HG03060 (cell line): ENCODE results near the gene POU5F1.
"Not testable (repeated sequence)": the region's sequence is repeated elsewhere in the genome, so short reads cannot be mapped to it uniquely, and the experiment has no call there.

ENCODE experiments used
- ATAC-seq: cut with Tn5 transposase; IDR thresholded peaks from one replicate; pipeline ENCODE4 v1.9.1; 2021; ENCODE audit warnings: low read depth, moderate number of reproducible peaks; ENCODE audit not compliant: unreplicated experiment

Gene POU5F1

DNA sequence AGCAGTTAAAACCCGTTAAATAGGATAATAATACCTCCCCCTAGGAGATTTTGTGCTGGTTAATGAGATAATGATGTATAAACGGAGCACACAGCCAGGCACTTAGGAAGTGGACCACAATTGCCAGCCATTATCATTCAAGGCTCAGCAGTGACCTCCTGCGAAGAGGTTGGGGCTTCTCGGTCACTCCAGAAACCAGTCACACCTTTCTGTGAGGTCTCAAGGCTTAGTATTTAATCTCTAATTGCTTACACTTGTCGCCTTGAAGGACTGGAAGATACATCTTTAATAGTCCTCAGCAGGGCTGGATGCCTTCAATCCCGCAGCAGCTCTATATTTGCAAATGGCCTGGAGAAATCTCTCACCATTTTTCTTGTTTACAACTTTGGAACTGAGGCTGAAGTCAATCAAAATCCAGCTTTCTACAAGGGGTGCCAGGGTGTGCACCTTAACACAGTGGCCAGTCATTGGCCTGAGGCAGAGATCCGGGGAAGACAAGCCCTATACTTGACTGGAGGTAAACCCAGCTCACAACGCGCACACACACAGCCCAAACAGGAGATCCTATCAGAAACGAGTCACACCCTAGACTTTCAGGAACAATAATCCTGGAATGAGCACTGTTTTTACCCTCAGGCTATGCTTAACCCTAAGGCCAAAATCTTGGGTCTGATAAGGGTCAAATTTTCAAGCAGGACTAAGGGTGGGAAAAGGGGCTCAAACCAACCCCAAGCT lies 1.2 kb downstream of the POU5F1 start:
- no peak for ATAC-seq

DNA sequence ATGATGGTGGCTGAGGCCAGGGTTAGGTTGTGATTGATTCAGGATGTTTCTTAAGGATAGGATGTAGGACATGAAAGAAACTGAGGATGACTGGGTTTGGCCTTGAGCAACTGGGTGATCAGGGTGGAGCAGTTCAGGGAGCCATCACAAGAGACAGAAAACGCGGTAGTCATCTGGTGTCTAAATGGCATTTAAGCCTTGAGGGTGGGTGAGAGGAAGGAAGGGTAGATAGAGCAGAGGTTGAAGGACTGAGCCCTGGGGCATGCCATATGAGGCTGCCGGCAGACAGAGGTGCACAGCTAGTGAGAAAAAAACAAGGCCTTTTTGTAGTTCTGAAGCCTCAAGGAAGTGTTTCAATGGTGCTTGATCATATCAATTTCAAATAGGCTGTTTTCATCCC lies 1.9 kb downstream of the POU5F1 start:
- ATAC-seq = no peak

DNA sequence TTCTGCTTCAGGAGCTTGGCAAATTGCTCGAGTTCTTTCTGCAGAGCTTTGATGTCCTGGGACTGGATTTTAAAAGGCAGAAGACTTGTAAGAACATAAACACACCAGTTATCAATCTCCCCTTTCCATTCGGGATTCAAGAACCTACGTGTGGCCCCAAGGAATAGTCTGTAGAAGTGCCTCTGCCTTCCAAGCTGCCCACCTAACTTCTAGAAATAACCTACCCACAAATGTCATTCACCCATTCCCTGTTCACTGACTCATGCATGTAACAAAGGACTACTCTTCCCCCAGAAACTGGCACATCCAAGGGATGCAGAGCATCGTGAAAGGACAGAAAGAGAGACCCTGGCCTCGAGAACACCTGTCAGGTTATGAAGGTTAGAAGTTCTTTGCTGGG lies 4.5 kb downstream of the POU5F1 start:
- no peak for ATAC-seq

DNA sequence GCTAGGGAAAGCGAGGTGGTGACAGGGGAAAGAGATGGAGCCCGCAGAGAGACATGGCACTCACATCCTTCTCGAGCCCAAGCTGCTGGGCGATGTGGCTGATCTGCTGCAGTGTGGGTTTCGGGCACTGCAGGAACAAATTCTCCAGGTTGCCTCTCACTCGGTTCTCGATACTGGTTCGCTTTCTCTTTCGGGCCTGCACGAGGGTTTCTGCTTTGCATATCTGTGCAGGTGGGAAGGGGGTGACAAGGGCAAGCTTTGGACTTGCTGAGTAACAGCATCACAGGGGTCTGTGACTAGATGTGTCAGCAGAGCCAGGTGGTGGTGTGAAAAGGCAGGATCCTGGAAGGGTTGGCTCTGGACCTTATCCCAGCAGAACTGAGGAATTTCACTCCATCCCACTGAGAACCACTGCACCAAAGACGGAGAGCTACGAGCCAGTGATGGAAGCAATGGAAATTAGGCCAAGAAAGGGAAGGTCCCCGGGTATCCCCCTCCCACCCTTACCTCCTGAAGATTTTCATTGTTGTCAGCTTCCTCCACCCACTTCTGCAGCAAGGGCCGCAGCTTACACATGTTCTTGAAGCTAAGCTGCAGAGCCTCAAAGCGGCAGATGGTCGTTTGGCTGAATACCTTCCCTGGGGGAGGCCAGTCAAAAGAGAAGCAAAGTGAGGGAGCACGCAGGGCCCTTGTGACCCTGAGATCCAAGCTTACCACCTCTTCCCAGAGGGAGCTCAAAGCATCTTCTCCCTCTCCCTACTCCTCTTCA lies 5.2 kb downstream of the POU5F1 start:
- peak; percentile 62 for ATAC-seq

DNA sequence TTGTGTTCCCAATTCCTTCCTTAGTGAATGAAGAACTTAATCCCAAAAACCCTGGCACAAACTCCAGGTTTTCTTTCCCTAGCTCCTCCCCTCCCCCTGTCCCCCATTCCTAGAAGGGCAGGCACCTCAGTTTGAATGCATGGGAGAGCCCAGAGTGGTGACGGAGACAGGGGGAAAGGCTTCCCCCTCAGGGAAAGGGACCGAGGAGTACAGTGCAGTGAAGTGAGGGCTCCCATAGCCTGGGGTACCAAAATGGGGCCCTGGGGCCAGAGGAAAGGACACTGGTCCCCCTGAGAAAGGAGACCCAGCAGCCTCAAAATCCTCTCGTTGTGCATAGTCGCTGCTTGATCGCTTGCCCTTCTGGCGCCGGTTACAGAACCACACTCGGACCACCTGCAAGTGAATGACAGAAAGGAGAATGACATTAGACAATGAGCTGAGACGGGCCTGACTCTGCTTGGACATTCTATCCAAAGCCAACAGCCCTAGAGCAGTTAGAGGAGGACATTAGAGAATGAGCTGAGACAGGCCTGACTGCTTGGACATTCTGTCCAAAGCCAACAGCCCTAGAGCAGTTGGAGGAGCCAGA lies 5.9 kb downstream of the POU5F1 start:
- not testable (repeated sequence) for ATAC-seq

DNA sequence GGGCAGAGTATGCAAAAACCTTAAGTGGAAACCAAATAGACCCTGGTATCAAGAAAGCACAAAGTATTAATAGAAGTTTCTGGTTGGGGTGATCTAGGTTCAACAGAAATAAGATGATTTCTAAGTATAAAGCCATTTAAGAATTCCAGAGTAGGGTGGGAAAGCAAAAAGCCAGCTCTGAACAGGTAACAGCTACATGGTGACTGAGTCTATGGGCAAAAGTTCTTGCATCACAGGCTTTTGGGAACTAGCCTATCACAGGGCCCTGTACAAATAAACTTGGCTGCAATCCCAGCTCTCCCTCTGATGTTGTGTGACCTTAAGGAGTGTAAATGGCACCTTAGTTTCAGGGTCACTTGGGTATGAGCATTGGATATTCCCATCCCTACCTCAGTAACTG lies 6.6 kb downstream of the POU5F1 start:
- ATAC-seq = no peak

DNA sequence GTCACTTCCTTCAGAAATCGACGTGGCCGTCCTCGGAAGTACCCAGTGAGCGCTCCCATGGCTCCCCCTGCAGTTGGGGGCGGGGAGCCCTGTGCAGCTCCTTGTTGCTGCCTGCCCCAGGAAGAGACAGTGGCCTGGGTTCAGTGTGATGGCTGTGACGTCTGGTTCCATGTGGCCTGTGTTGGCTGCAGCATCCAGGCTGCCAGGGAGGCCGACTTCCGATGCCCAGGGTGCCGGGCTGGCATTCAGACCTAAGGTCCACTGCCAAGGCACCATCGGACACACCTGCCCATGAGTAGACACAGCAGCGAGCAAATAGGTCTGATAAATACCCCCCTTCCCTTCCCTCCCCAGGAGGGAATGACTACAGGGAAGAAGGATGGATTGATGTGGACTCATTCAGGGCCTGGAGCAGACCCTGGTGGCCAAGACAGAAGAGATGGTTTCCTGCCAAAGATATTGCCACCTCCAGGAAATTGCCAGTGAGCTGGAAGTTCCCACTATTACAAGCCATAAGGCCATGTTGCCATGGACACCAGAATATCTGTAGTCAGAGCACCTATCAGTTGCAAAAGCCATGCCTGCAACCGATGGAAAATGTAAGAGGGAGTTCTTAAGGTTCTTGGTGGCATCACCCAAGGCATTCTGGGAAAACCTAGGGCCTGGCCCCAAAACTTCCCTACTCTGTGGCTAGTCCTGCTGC lies 7.9 kb downstream of the POU5F1 start:
- ATAC-seq = no peak

DNA sequence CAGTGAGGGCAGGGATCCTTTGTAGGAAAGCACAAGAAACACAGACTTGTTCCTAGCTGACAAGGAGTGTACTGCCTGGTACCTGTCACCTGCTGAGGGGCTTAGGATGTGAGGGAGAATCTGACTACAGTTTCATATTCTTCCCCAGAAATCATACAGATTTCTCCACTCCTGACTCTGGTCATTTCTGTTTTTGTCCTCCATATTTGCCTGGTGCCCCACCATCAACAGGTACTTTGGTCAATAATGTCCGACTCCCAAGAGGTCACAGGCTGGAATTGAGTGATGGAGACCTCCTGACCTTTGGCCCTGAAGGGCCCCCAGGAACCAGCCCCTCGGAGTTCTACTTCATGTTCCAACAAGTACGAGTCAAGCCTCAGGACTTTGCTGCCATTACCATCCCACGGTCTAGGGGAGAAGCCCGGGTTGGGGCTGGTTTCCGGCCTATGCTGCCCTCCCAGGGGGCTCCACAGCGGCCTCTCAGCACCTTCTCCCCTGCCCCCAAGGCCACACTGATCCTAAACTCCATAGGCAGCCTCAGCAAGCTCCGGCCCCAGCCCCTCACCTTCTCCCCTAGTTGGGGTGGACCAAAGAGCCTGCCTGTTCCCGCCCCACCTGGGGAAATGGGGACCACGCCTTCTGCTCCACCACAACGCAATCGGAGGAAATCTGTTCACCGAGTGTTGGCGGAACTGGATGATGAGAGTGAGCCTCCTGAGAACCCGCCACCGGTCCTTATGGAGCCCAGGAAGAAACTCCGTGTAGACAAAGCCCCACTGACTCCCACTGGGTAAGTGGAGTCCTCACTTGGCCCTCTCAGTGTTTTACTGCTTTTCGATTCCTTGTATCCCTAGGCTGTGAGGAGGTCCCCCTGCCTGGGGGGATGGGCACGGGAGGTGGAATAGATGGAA lies 9.0 kb downstream of the POU5F1 start:
- no peak for ATAC-seq

DNA sequence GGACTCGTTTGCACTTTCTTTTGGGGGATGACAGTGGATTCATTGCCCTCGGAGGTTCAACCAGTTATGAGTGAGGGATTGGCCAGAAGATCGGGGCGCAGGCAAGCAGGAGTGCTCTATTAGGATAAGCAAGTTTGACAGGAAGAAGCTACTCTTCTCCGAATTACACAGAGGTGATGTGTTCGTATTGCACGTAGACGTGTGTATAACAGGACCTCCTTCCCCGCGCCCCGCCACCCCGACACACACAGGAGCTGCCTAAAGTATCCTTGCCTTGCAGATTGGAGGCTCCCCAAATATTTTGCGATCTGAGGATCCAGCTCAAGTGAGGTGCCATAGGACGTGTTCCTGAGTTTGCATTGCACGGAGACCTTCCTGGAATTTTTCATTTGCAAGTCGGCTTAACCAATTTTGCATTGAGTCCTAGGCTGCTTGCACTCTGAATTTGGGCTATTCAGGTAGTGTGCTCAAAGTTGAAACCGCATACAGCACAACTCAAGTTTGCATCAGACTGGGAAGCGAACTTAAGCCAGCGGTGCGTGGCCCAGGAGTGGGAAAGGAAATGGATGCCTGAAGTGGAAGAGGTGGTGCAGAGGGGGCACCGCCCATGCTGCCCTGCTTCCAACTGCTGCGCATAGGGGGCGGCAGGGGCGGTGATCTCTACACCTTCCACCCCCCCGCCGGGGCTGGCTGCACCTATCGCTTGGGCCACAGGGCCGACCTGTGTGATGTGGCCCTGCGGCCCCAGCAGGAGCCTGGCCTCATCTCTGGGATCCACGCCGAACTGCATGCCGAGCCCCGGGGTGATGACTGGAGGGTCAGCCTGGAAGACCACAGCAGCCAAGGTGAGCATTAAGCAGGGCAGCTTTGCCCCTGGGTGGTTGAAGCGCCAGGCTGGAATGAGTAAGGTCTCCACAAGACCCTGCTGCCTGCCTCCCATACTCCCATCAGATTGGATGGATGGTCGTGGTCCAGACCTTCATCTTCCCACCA lies 11.3 kb downstream of the POU5F1 start:
- no peak for ATAC-seq

DNA sequence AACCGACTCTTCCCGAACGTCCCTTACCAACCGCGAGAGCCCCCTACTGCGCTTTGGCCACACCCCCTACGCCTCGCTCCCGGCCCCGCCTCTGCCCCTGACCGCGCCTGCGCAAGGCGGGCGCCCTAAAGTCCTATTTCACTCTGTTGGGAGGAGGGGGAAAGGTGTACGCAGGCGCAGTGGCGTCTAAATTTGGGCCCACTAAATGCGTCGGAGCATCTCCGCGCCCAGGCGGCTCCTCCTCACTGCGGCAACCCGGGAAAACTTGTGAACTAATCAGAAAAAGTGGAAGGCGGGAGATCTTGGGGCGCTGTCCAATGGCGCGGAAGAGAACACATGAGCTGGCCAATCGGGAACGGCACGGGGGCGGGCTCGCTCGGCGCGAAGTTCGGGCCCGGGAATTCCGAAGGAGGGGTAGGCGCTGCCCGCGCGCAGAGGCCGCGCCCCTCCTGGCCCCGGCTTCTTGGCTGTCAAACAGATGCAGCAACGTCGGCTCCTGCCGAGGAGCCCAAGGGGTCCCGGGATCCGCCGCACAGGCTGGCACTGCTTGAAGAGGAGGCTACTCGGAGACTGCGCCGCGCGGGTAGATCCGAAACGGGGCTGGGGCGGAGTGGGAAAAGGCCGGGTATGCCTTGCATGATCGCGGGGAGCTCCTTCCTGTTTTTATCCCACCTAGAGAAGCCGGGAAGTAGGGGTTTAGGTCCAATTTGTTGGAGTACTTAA lies 12.2 kb downstream of the POU5F1 start, which contains the start of gene TCF19:
Gene TCF19, plus strand, starts transcription at position 450 of the 723 bp plus-strand sequence. CDS start 881 bp downstream, outside the sequence.
- peak; percentile 70 for ATAC-seq

DNA sequence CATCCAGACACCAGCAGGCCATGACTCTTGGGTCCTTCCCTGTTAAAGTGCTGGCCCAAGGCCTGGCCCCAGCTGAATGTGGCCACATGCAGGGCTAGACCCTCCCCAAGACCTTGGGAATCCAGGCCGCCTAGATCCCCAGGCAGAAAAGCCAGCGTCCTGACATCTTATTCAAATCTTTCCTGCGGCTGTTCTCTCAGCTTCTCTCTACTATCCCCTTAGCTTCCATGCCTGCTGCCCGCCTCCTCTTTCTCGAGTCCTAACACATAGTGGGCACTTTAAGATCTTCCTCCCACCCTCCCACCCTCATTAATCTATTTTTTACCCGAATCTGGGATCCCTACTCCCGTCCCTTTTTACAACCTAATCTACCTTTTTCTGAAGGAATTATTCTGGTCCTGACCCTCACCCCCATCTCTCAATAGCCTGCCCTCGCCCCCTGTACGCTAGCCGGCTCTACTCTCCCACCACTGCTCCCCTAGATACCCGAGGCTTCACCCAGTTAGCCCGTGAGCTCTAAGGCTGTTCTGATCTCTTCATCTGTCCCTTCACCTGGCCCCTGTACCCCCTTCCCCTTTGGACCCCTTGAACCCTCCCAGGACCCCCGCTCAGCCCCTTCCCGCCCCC lies 12.9 kb downstream of the POU5F1 start, which contains the start of gene CCHCR1:
Gene CCHCR1, minus strand, starts transcription at position 290 of the 627 bp plus-strand sequence. Its CDS starts 202 bp downstream, at position 88.
- no peak for ATAC-seq

DNA sequence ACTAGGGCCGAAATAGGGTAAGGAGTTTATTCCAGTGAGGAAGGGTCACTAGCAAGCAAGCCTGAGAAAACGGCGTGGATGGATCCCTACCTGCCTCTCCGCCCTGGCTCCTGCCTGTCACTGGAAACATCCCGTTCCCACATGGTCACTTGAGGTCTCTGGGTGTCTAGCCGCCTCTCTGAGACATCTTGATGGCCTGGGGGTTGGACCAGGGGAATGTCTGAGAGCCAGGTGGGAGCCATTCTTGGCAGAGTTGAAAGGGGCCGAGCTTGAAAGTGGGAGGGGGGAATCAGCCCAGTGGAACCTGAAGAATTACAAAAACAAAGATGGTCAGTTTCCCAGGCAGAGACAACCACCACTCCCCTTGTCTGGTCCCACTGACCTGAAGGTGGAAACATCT lies 13.8 kb downstream of the POU5F1 start:
- ATAC-seq = no peak

DNA sequence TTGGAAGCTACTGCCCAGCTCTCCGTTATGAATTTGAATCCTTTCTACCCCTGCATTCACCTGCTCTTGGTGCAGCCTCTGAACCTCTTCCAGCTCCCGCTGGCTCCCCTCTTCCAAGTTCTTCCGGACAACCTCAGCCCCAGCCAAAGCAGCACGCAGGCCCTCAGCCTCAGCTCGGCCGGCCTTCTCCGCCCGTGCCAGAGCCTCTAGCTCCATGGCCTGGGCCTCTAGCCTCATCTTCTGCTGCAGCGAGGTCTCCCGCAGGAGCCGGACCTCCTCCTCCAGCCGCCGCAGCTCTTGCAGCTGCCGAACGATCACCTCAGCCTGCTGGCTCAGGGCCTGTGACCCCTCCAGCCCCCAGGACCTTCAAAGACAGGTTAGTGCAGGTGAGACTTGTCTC lies 16.0 kb downstream of the POU5F1 start:
- no peak for ATAC-seq

DNA sequence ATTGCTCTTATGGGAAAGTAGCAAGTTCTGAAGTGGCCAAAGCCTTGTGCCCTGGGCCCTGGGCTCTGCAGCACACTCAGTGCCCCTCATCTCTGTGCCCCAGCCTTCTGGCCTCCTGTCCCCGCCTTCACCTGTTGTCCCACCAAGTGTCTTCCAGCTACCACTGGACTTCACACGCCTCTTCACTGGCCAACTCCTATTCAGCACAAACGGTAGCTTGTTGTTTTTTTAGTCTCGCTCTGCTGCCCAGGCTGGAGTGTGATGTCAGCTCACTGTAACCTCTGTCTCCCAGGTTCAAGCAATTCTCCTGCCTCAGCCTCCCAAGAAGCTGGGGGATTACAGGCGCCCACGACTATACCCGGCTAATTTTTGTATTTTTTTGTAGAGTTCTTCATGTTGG lies 17.7 kb downstream of the POU5F1 start:
- no peak for ATAC-seq

DNA sequence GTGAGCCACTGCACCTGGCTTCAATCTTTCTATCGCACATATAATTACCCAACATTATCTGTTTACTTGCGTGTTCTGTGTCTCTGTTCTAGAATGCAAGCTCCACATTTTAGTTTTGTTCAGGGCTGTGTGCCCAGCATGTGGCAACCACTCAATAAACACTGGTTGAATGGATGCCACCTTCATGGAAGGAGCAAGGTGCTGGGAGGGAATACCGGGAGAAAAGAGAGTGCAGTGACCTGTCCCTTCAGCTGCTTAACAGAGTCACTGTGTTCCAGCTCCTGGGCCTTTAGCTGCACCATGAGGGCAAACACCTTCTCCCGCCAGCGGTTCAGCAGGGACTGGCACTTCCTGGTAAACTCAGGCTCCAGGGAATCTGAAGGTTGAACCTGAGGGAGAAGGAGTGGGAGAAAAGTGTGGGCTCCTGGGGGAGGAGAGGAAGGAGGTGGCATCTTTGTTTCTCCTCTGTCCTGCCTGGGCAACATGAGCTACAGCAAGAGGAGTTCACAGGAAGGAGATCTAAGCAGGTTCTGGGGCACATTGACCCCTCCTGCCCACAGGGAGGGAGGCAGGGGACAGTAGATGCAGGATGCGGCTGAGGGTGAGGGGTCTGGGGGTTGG lies 20.5 kb downstream of the POU5F1 start:
- no peak for ATAC-seq

DNA sequence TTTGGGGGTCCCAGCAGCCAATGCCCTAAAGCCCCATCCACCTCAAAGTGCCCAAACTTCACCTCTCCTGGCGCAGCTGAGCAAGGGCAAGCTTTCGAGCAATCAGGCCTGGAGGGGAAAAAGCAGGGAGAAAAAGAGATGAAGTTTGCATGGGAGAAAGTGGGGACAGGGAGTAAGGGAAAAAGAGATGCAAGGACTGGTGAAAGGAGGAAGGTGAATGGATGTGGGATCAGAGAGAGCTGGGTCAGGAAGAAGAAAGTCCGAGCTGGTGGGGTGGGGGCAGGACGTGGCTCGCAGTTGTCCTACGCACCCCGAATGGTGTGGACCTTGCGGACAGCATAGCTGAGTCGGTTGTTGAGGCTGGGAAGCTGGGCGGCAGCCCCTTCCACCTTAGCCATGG lies 25.1 kb downstream of the POU5F1 start:
- no peak for ATAC-seq

DNA sequence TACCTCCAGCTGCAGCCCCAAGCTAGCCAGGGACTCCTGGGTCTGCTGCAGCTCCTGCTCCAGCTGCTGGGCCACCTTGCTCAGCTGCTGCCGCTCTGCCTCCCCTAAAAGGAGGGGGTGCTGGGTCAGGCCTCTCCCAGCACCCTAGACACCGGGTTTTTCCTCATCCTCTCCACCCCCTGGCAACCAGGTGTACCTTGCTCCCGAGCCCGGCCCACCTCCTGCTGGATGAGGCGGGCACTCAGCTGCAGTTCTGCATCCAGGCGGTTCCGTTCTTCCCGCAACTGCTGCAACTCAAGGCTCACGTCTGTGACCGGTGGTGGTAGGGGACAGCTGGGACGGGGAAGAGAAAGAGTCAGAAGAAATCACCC lies 25.5 kb downstream of the POU5F1 start:
- no peak for ATAC-seq
